ENCODE data around the gene LAMA2. TPM values are rescaled to one million over a fixed set of nuclear protein-coding genes. Genes with fewer than 3 reads are reported as not detected.

LAMA2 gene
- total RNA-seq, 1 experiment from 2014 or later, result 0.28 TPM

DNA sequence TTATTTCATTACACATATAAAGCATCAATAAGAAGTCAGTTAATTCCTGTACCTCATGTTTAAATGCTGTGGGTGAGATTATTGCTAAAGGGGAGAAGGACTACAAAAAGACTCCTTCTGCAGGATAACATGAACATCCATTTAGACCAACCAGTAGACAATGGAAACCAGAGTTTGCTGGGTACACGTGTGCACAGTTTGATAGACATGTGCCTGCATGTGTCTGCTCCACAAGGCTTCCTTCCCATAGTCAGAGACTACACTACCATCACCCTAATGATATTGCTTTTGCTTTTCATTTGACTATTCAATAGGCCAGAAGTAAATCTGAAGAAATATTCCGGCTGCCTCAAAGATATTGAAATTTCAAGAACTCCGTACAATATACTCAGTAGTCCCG lies 595.4 kb downstream of the LAMA2 start:
- H3K27me3 ChIP-seq (ENCODE audit: control insufficient read depth, insufficient read depth, low read length), result no peaks in the 10 kb centered on the region
- POLR2A ChIA-PET, result no interaction called here
- intact Hi-C loops (cut with micrococcal nuclease; ENCODE audit: unreplicated experiment), result no loop called here
- H3K9me3 ChIP-seq (ENCODE audit: control insufficient read depth, insufficient read depth, low read depth, low read length), result no peaks in the 10 kb centered on the region
- DNase-seq (ENCODE audit: low read depth, low spot score) (no peak), ATAC-seq (no peak)
- in situ Hi-C loops (cut with HindIII; ENCODE audit: low pct_unique_long_range_greater_than_20kb, low sequenced_read_pairs), result no loop called here
- H3K4me1 ChIP-seq (ENCODE audit: control insufficient read depth, insufficient read depth, low read length), result no peaks in the 10 kb centered on the region; the same call in 1 of the 2 replicates
- no peak overlapping the region for H3K4me3 ChIP-seq (ENCODE audit: low read depth in 2 of 2, low read length in 2 of 2)
- no peak for TF ChIP-seq SIN3A (IDR thresholded peaks at IDR 0.05; ENCODE audit: borderline replicate concordance, insufficient read depth, low read depth, low read length)
- TF ChIP-seq TCF7L2 (IDR thresholded peaks at IDR 0.05; ENCODE audit: low read depth, low read length), result no peak
- TF ChIP-seq POLR2AphosphoS5 (IDR thresholded peaks at IDR 0.05; ENCODE audit: low read depth, low read length), result no peak
- TF ChIP-seq REST (IDR thresholded peaks at IDR 0.05; ENCODE audit: insufficient read depth in 1 of 2, low read depth in 2 of 2, low read length in 1 of 2), result no peak
- TF ChIP-seq, protein P1, sequence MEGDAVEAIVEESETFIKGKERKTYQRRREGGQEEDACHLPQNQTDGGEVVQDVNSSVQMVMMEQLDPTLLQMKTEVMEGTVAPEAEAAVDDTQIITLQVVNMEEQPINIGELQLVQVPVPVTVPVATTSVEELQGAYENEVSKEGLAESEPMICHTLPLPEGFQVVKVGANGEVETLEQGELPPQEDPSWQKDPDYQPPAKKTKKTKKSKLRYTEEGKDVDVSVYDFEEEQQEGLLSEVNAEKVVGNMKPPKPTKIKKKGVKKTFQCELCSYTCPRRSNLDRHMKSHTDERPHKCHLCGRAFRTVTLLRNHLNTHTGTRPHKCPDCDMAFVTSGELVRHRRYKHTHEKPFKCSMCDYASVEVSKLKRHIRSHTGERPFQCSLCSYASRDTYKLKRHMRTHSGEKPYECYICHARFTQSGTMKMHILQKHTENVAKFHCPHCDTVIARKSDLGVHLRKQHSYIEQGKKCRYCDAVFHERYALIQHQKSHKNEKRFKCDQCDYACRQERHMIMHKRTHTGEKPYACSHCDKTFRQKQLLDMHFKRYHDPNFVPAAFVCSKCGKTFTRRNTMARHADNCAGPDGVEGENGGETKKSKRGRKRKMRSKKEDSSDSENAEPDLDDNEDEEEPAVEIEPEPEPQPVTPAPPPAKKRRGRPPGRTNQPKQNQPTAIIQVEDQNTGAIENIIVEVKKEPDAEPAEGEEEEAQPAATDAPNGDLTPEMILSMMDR (IDR thresholded peaks at IDR 0.05), result no peak
- H3K36me3 ChIP-seq (ENCODE audit: control insufficient read depth, insufficient read depth, low read length), result no peaks in the 10 kb centered on the region
- no TSS peak for BruUV-seq (replicated peaks)
- no peak overlapping the region for H3K27ac ChIP-seq (ENCODE audit: low read length)
- CTCF ChIA-PET, result no interaction called here

- intact Hi-C loops (cut with micrococcal nuclease; ENCODE audit: unreplicated experiment), result no loop called here
- TF ChIP-seq TCF7L2 (IDR thresholded peaks at IDR 0.05; ENCODE audit: low read depth, low read length) (no peak), REST (IDR thresholded peaks at IDR 0.05; ENCODE audit: insufficient read depth in 1 of 2, low read depth in 2 of 2, low read length in 1 of 2) (no peak), POLR2AphosphoS5 (IDR thresholded peaks at IDR 0.05; ENCODE audit: low read depth, low read length) (no peak), SIN3A (IDR thresholded peaks at IDR 0.05; ENCODE audit: borderline replicate concordance, insufficient read depth, low read depth, low read length) (no peak)
- TF ChIP-seq, protein P1 (IDR thresholded peaks at IDR 0.05), result no peak
- no peaks in the 10 kb centered on the region for H3K36me3 ChIP-seq (ENCODE audit: control insufficient read depth, insufficient read depth, low read length)
Observed at GRCh38 chr6:129481706-129482105, 598.8 kb downstream of the LAMA2 start.

More at GRCh38 chr6:129481706-129482105, 598.8 kb downstream of the LAMA2 start:
- ATAC-seq (no peak), DNase-seq (ENCODE audit: low read depth, low spot score) (no peak)
- BruUV-seq (replicated peaks), result no TSS peak
- ChIA-PET POLR2A (no interaction called here), CTCF (no interaction called here)
- Histone ChIP-seq H3K4me3 (ENCODE audit: low read depth in 2 of 2, low read length in 2 of 2) (no peak overlapping the region), H3K4me1 (ENCODE audit: control insufficient read depth, insufficient read depth, low read length) (no peaks in the 10 kb centered on the region; the same call in 1 of the 2 replicates), H3K27me3 (ENCODE audit: control insufficient read depth, insufficient read depth, low read length) (no peaks in the 10 kb centered on the region), H3K9me3 (ENCODE audit: control insufficient read depth, insufficient read depth, low read depth, low read length) (no peaks in the 10 kb centered on the region), H3K27ac (ENCODE audit: low read length) (no peak overlapping the region)
- in situ Hi-C loops (cut with HindIII; ENCODE audit: low pct_unique_long_range_greater_than_20kb, low sequenced_read_pairs), result no loop called here
